B cell (primary cell): ENCODE measurements around the gene AKIRIN1. TPM values are rescaled to one million over a fixed set of nuclear protein-coding genes. Genes with fewer than 3 reads are reported as not detected.

ENCODE experiments used
- ATAC-seq: fragments of 200-7000 bp; cut with Tn5 transposase; one replicate; pipeline ENCODE4 v1.10.0; 2021; ENCODE audit warnings: low read depth, mild to moderate bottlenecking, moderate number of reproducible peaks, moderate library complexity
- CTCF ChIA-PET: fragments of 350-600 bp; sonication (Branson Sonifier 250); formaldehyde crosslinking; loops from one replicate; lab custom pipeline; 2021; ENCODE audit warnings: antibody characterized with exemption, inconsistent platforms; lab: Charles Lee
- POLR2A ChIA-PET: fragments of 350-600 bp; sonication (Branson Sonifier 250); formaldehyde crosslinking; loops from one replicate; lab custom pipeline; 2021; ENCODE audit warnings: antibody characterized with exemption; lab: Charles Lee
- DNase-seq: peaks from one replicate; pipeline ENCODE4 v3.0.0; 2013
- H2AFZ ChIP-seq: 2 replicates; pipeline ENCODE4 v1.6.1; 2012; ENCODE audit warnings: mild to moderate bottlenecking, low read depth, low read length; ENCODE audit not compliant: insufficient read depth, poor library complexity, severe bottlenecking
- H3K27ac ChIP-seq, 2 donors: 1 replicate in 1 of 2; 2 replicates in 1 of 2; pipeline ENCODE4 v1.5.1; 2012 to 2013; ENCODE audit warnings: low read length in 2 of 2, mild to moderate bottlenecking in 2 of 2, moderate library complexity in 1 of 2
- H3K27me3 ChIP-seq, 4 experiments: fragments of 200-600 bp in 1 of 4; sonication (generic) in 1 of 4; replicated peaks in 1 of 4; 1 replicate in 2 of 4; 2 replicates in 2 of 4; pipeline versions ENCODE4 v1.6.1 to v1.7.0; 2013 to 2016; ENCODE audit warnings: low read length in 3 of 4, mild to moderate bottlenecking in 2 of 4, mixed read lengths in 1 of 4, moderate library complexity in 1 of 4; ENCODE audit not compliant: insufficient read depth in 4 of 4, control insufficient read depth in 3 of 4; ENCODE audit errors: control extremely low read depth in 1 of 4
- H3K36me3 ChIP-seq, 2 experiments: replicated peaks in 1 of 2; 1 replicate in 1 of 2; 2 replicates in 1 of 2; pipeline versions ENCODE4 v1.6.1 to v1.7.1; 2013; ENCODE audit warnings: low read length in 1 of 2; ENCODE audit not compliant: insufficient read depth in 2 of 2, control insufficient read depth in 1 of 2; ENCODE audit errors: control extremely low read depth in 1 of 2, extremely low read depth in 1 of 2
- H3K4me1 ChIP-seq, 2 donors: fragments of 200-600 bp in 1 of 2; sonication (generic) in 1 of 2; 1 replicate in 1 of 2; 2 replicates in 1 of 2; pipeline versions ENCODE4 v1.5.1 to v1.6.1; 2013 to 2017; ENCODE audit warnings: low read length in 2 of 2; ENCODE audit not compliant: control insufficient read depth in 2 of 2, insufficient read depth in 2 of 2
- H3K4me2 ChIP-seq: replicated peaks from 2 replicates; pipeline ENCODE3; 2012; ENCODE audit warnings: mild to moderate bottlenecking, low read depth, low read length; ENCODE audit not compliant: poor library complexity, severe bottlenecking
- H3K4me3 ChIP-seq, 5 experiments: fragments of 200-600 bp in 1 of 5; sonication (generic) in 1 of 5; 1 replicate in 3 of 5; 2 replicates in 2 of 5; pipeline versions ENCODE4 v1.5.1 to v1.7.0; 2011 to 2016; ENCODE audit warnings: low read length in 4 of 5, mild to moderate bottlenecking in 4 of 5, low read depth in 2 of 5, control low read depth in 1 of 5, moderate library complexity in 1 of 5; ENCODE audit not compliant: insufficient read depth in 1 of 5; ENCODE audit errors: control extremely low read depth in 1 of 5, extremely low read depth in 1 of 5
- H3K79me2 ChIP-seq: fragments of 200-600 bp; sonication (generic); one replicate; pipeline ENCODE4 v1.6.0; 2016; ENCODE audit warnings: low read length; ENCODE audit not compliant: control insufficient read depth, insufficient read depth
- H3K9ac ChIP-seq: fragments of 200-600 bp; sonication (generic); 2 replicates; pipeline ENCODE4 v1.6.1; 2017; ENCODE audit warnings: mild to moderate bottlenecking, low read length, moderate library complexity
- H3K9me3 ChIP-seq, 3 donors: one replicate each; pipeline versions ENCODE4 v1.6.1 to v1.7.1; 2013; ENCODE audit warnings: low read length in 2 of 3; ENCODE audit not compliant: control insufficient read depth in 2 of 3, insufficient read depth in 1 of 3; ENCODE audit errors: control extremely low read depth in 1 of 3
- H4K20me1 ChIP-seq: 2 replicates; pipeline ENCODE4 v1.6.0; 2012; ENCODE audit warnings: mild to moderate bottlenecking, low read length; ENCODE audit not compliant: insufficient read depth, control insufficient read depth, poor library complexity, severe bottlenecking
- H3K27ac Mint-ChIP-seq: one replicate; pipeline ENCODE4 v1.8.0; 2021; ENCODE audit warnings: mixed read lengths
- H3K27me3 Mint-ChIP-seq: one replicate; pipeline ENCODE4 v1.8.0; 2021; ENCODE audit warnings: mixed read lengths
- H3K4me1 Mint-ChIP-seq: one replicate; pipeline ENCODE4 v1.8.0; 2021; ENCODE audit warnings: mixed read lengths
- H3K4me3 Mint-ChIP-seq: one replicate; pipeline ENCODE4 v1.8.0; 2021; ENCODE audit warnings: mixed read lengths
- H3K9me3 Mint-ChIP-seq: one replicate; pipeline ENCODE4 v1.8.0; 2022; ENCODE audit warnings: mixed read lengths; ENCODE audit not compliant: insufficient read depth
- EZH2 ChIP-seq: IDR thresholded peaks from 2 replicates; pipeline ENCODE4 v1.6.1; 2012; ENCODE audit warnings: borderline replicate concordance, low read depth, mild to moderate bottlenecking, moderate library complexity, low read length; ENCODE audit not compliant: insufficient read depth, poor library complexity, severe bottlenecking
- WGBS: methylation state at CpG from one replicate; pipeline ENCODE4 v1.1.5; 2013; ENCODE audit warnings: missing lambda C conversion rate; ENCODE audit not compliant: insufficient coverage; 5-methylcytosine and 5-hydroxymethylcytosine counted together
- intact Hi-C: fragments of 100-400 bp; cut with micrococcal nuclease; formaldehyde crosslinking; loops from one replicate; pipeline ENCODE4 v1.10.0; 2022
- polyA plus RNA-seq: library from polyadenylated mRNA; depleted of rRNA; stranded (reverse); fragments of >200 nt; gene quantifications from 2 replicates; pipeline ENCODE4 v1.2.3, GENCODE V29; 2012
- total RNA-seq, 2 donors: library from RNA; stranded (reverse); fragments of 120-200 nt in 1 of 2; gene quantifications; 1 replicate in 1 of 2; 2 replicates in 1 of 2; pipeline versions ENCODE4 v1.2.3 to v1.2.4, GENCODE V29; 2013 to 2022
- TF ChIP-seq, protein P1 (sequence below): fragments of 200-600 bp; IDR thresholded peaks from one replicate; pipeline ENCODE4 v1.8.0; 2022; ENCODE audit warnings: antibody characterized with exemption, mild to moderate bottlenecking

The AKIRIN1 gene
- total and polyA plus RNA-seq, 2 donors (not counting 1 experiment from before 2014, with no cell fraction given): 36.5 to 59.7 TPM

DNA sequence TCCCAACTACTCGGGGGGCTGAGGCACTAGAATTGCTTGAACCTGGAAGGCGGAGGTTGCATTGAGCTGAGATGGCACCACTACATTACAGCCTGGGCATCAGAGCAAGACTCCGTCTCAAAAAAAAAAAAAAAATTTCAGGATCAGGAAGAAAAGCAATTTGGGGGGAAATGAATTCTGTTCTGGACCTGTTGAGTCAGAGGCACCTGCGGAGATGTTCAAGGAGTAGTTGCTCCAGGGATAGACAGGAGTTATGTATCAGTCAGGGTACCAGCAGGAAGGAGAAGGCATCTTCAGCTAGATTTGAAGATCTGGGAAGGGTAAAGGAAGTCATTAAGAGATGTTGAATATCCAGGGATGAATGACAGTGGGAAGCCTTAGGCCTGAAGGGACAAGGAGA is 46.5 kb upstream of the AKIRIN1 start:
- no peak overlapping the region for H3K27ac ChIP-seq
- CTCF ChIA-PET: no interaction called here
- peaks cover 0 to 6% (median 0%) of the 10 kb centered on the region in 4 experiments for H3K27me3 ChIP-seq
- H3K4me1 ChIP-seq: no peaks in the 10 kb centered on the region
- ATAC-seq (no peak), DNase-seq (no peak)
- H3K36me3 ChIP-seq: no peaks in the 10 kb centered on the region
- Mint-ChIP-seq H3K27ac (no peak overlapping the region), H3K4me1 (no peaks in the 10 kb centered on the region), H3K4me3 (no peak overlapping the region), H3K27me3 (peaks cover 26% of the 10 kb centered on the region), H3K9me3 (no peaks in the 10 kb centered on the region)
- intact Hi-C loops: no loop called here
- no peak overlapping the region for H3K4me2 ChIP-seq
- 100% methylated on average over 3 of the region's 4 CpGs for whole genome bisulfite sequencing
- TF ChIP-seq, protein P1, sequence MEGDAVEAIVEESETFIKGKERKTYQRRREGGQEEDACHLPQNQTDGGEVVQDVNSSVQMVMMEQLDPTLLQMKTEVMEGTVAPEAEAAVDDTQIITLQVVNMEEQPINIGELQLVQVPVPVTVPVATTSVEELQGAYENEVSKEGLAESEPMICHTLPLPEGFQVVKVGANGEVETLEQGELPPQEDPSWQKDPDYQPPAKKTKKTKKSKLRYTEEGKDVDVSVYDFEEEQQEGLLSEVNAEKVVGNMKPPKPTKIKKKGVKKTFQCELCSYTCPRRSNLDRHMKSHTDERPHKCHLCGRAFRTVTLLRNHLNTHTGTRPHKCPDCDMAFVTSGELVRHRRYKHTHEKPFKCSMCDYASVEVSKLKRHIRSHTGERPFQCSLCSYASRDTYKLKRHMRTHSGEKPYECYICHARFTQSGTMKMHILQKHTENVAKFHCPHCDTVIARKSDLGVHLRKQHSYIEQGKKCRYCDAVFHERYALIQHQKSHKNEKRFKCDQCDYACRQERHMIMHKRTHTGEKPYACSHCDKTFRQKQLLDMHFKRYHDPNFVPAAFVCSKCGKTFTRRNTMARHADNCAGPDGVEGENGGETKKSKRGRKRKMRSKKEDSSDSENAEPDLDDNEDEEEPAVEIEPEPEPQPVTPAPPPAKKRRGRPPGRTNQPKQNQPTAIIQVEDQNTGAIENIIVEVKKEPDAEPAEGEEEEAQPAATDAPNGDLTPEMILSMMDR: no peak
- TF ChIP-seq EZH2: no peak
- H3K79me2 ChIP-seq: no peaks in the 10 kb centered on the region
- H3K4me3 ChIP-seq: no peak overlapping the region
- POLR2A ChIA-PET: no interaction called here
- peaks cover 0 to 5% (median 0%) of the 10 kb centered on the region in 3 donors for H3K9me3 ChIP-seq
- H2AFZ ChIP-seq: no peak overlapping the region
- no peak overlapping the region for H3K9ac ChIP-seq
- H4K20me1 ChIP-seq: no peaks in the 10 kb centered on the region

DNA sequence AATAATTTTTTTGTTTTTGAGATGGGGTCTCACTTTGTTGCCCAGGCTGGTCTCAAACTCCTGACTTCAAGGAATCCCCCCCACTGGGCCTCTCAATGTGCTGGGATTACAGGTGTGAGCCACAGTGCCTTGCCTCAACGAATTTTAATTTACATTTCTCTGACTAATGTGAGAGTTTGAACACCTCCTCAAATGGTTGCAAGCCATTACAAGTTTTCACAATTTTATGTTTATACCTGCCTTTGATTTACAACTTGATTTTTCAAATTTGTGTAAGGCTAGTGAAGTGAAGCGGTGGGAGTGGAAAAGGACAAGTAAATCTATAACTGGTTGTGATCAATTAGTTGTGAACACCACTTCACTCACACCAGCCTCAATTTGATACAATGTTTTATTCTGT is 40.5 kb upstream of the AKIRIN1 start:
- H3K27ac Mint-ChIP-seq: no peak overlapping the region
- Histone ChIP-seq H3K27me3 (no peaks in the 10 kb centered on the region), H3K9ac (no peak overlapping the region), H4K20me1 (no peaks in the 10 kb centered on the region), H3K36me3 (no peaks in the 10 kb centered on the region), H2AFZ (no peak overlapping the region), H3K79me2 (no peaks in the 10 kb centered on the region), H3K27ac (no peak overlapping the region), H3K4me1 (no peaks in the 10 kb centered on the region), H3K9me3 (peaks cover 0 to 5% (median 0%) of the 10 kb centered on the region in 3 donors), H3K4me2 (no peak overlapping the region), H3K4me3 (no peak overlapping the region)
- H3K9me3 Mint-ChIP-seq: no peaks in the 10 kb centered on the region
- no peak for TF ChIP-seq EZH2
- TF ChIP-seq, protein P1: no peak
- H3K27me3 Mint-ChIP-seq: peaks cover 13% of the 10 kb centered on the region
- no CpG with 5 or more reads among the region's 2 CpGs for WGBS
- POLR2A ChIA-PET: no interaction called here
- H3K4me3 Mint-ChIP-seq: no peak overlapping the region
- intact Hi-C loops: no loop called here
- CTCF ChIA-PET: no interaction called here
- DNase-seq (no peak), ATAC-seq (no peak)
- no peaks in the 10 kb centered on the region for H3K4me1 Mint-ChIP-seq
